Osteoblast (primary cell): Measurements from ENCODE around the gene MINK1. TPM values are rescaled to one million over a fixed set of nuclear protein-coding genes. Genes with fewer than 3 reads are reported as not detected.

ENCODE experiments used
- DNase-seq: peaks from one replicate; pipeline ENCODE4 v3.0.0; 2011; ENCODE audit warnings: low spot score, mixed read lengths; ENCODE audit not compliant: insufficient read length; ENCODE audit errors: missing footprints
- H2AFZ ChIP-seq: 2 replicates; pipeline ENCODE4 v1.6.0; 2011; ENCODE audit warnings: mild to moderate bottlenecking, low read length
- H3K27ac ChIP-seq: 2 replicates; pipeline ENCODE4 v1.5.1; 2011; ENCODE audit warnings: mild to moderate bottlenecking, low read depth, low read length, moderate library complexity
- H3K27me3 ChIP-seq: 2 replicates; pipeline ENCODE4 v1.6.0; 2012; ENCODE audit warnings: mild to moderate bottlenecking, control low read depth, inconsistent platforms, low read length, moderate library complexity; ENCODE audit not compliant: insufficient read depth
- H3K36me3 ChIP-seq: 2 replicates; pipeline ENCODE4 v1.5.1; 2011; ENCODE audit warnings: mild to moderate bottlenecking, low read length, control low read depth, moderate library complexity; ENCODE audit not compliant: insufficient read depth
- H3K4me1 ChIP-seq: 2 replicates; pipeline ENCODE4 v1.5.1; 2011; ENCODE audit warnings: mild to moderate bottlenecking, low read length, control low read depth, moderate library complexity; ENCODE audit not compliant: insufficient read depth
- H3K4me2 ChIP-seq: 2 replicates; pipeline ENCODE4 v1.6.0; 2011; ENCODE audit warnings: mild to moderate bottlenecking, low read length; ENCODE audit not compliant: insufficient read depth
- H3K4me3 ChIP-seq: fragments of 200-600 bp; sonication (generic); 3 replicates; pipeline ENCODE4 v1.5.1; 2012; ENCODE audit warnings: mild to moderate bottlenecking, low read length, inconsistent platforms; ENCODE audit not compliant: insufficient read depth
- H3K79me2 ChIP-seq: 2 replicates; pipeline ENCODE4 v1.6.0; 2012; ENCODE audit warnings: mild to moderate bottlenecking, low read length, control low read depth, inconsistent platforms; ENCODE audit not compliant: insufficient read depth
- H3K9me3 ChIP-seq: 2 replicates; pipeline ENCODE4 v1.5.1; 2011; ENCODE audit warnings: low read depth, low read length, control low read depth
- H4K20me1 ChIP-seq: 2 replicates; pipeline ENCODE4 v1.6.0; 2012; ENCODE audit warnings: mild to moderate bottlenecking, low read length, control low read depth; ENCODE audit not compliant: insufficient read depth
- total RNA-seq: library from RNA; depleted of rRNA; stranded (reverse); fragments of >200 nt; gene quantifications from 2 replicates; pipeline ENCODE4 v1.2.3, GENCODE V29; 2012
- TF ChIP-seq, protein P1 (sequence below): IDR thresholded peaks from 2 replicates; pipeline ENCODE4 v1.5.1; 2011; ENCODE audit warnings: mild to moderate bottlenecking, low read depth, low read length, moderate library complexity; ENCODE audit errors: extremely low read depth

MINK1 gene
- total RNA-seq, 1 donor, result 34.4 TPM

DNA sequence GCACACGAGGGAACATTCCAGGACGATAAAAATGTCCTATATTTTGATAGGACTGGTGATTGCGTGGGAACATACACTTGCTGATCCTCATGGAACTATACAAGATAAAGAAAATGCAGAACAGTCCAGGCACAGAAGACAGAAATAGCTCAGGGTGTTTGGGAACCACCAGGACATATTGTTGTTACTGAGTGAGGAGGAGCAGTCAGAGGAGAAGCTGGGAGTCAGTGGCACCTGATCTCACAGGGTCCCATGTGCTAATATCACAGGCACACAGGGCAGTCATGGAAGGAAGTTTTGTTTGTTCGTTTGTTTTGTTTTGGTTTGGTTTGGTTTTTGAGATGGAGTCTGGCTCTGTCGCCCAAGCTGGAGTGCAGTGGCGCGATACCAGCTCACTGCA lies 20.4 kb upstream of the MINK1 start:
- peaks cover 29% of the 10 kb centered on the region for H3K36me3 ChIP-seq
- H3K27me3 ChIP-seq, result no peaks in the 10 kb centered on the region
- peaks cover 3% of the 10 kb centered on the region for H3K79me2 ChIP-seq
- TF ChIP-seq, protein P1, sequence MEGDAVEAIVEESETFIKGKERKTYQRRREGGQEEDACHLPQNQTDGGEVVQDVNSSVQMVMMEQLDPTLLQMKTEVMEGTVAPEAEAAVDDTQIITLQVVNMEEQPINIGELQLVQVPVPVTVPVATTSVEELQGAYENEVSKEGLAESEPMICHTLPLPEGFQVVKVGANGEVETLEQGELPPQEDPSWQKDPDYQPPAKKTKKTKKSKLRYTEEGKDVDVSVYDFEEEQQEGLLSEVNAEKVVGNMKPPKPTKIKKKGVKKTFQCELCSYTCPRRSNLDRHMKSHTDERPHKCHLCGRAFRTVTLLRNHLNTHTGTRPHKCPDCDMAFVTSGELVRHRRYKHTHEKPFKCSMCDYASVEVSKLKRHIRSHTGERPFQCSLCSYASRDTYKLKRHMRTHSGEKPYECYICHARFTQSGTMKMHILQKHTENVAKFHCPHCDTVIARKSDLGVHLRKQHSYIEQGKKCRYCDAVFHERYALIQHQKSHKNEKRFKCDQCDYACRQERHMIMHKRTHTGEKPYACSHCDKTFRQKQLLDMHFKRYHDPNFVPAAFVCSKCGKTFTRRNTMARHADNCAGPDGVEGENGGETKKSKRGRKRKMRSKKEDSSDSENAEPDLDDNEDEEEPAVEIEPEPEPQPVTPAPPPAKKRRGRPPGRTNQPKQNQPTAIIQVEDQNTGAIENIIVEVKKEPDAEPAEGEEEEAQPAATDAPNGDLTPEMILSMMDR, result no peak
- H3K9me3 ChIP-seq, result no peaks in the 10 kb centered on the region
- H3K4me3 ChIP-seq, result no peak overlapping the region
- peaks cover 5% of the 10 kb centered on the region for H3K4me1 ChIP-seq
- no peak overlapping the region for H3K27ac ChIP-seq
- no peak overlapping the region for H3K4me2 ChIP-seq
- no peak overlapping the region for H2AFZ ChIP-seq
- no peak for DNase-seq
- H4K20me1 ChIP-seq, result no peaks in the 10 kb centered on the region

DNA sequence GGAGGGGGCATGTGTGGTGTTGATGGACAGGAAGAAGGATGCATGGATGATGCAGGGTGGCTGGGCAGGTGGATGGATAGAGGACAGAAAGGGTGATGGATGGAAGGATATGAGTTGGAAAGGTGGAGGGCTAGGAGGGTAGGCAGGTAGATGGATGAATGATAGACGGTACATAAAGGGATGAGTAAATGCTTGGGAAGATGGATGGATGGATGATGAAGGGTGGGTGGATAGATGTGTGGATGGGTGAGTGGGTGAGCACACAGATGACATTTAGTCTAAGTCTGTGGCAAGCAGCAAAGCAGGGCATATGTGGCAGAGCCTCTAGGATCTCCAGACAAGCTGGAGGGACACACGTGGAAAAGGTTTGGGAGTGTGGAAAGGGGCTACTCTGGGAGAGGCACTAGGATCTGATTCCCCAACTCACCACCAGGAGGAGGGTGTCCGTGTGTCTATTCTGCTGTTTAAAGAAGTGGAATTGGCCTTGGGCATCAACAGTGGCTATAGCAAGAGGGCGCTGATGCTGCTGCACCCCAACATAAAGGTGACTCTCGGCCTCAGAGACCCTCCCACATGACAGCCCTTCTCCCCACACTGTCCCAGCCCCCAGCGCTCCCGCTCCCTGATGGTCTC lies 18.0 kb upstream of the MINK1 start:
- TF ChIP-seq, protein P1, result peak; percentile 46
- no peak overlapping the region for H3K4me2 ChIP-seq
- peak; percentile 66 for DNase-seq
- H4K20me1 ChIP-seq, result no peaks in the 10 kb centered on the region
- no peaks in the 10 kb centered on the region for H3K4me1 ChIP-seq
- H3K36me3 ChIP-seq, result peaks cover 15% of the 10 kb centered on the region
- H3K9me3 ChIP-seq, result no peaks in the 10 kb centered on the region
- H2AFZ ChIP-seq, result no peak overlapping the region
- H3K27me3 ChIP-seq, result no peaks in the 10 kb centered on the region
- no peaks in the 10 kb centered on the region for H3K79me2 ChIP-seq
- H3K4me3 ChIP-seq, result no peak overlapping the region
- H3K27ac ChIP-seq, result no peak overlapping the region

DNA sequence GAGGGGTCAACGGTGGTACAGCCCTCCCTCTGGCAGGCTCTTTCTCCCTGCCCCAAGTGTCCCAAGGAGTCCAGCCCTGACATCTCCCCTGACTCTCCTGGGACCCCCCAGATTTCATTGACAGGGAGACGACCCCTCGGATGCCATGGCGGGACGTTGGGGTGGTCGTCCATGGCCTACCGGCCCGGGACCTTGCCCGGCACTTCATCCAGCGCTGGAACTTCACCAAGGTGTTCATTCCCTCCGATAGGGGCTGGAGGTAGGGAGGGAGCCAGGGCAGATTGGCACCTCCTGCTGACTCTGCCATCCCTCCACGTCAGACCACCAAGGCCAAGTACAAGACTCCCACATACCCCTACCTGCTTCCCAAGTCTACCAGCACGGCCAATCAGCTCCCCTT lies 16.3 kb upstream of the MINK1 start:
- no peaks in the 10 kb centered on the region for H3K79me2 ChIP-seq
- H3K36me3 ChIP-seq, result peaks cover 6% of the 10 kb centered on the region
- H3K4me3 ChIP-seq, result no peak overlapping the region
- no peak overlapping the region for H2AFZ ChIP-seq
- H3K27ac ChIP-seq, result no peak overlapping the region
- no peak for DNase-seq
- no peaks in the 10 kb centered on the region for H3K9me3 ChIP-seq
- no peaks in the 10 kb centered on the region for H3K4me1 ChIP-seq
- H3K4me2 ChIP-seq, result no peak overlapping the region
- H4K20me1 ChIP-seq, result no peaks in the 10 kb centered on the region
- no peaks in the 10 kb centered on the region for H3K27me3 ChIP-seq
- TF ChIP-seq, protein P1, result no peak

DNA sequence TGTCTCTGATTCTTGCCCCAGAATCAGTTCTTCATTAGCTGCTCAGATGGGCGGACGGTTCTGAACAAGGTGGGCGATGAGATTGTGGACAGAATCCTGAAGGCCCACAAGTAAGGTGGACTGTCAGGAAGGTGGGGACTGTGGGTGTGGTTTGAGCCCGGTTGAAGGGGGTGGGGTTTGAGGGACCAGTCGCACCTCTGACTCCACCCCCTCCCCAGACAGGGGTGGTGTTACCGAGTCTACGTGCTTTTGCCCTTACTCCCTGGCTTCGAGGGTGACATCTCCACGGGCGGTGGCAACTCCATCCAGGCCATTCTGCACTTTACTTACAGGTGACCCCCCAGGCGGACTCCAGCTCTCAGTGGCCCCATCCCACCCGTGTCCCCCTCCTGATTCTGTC lies 14.9 kb upstream of the MINK1 start:
- no peak overlapping the region for H3K4me3 ChIP-seq
- H3K4me1 ChIP-seq, result no peaks in the 10 kb centered on the region
- H3K27ac ChIP-seq, result no peak overlapping the region
- DNase-seq, result no peak
- no peak overlapping the region for H2AFZ ChIP-seq
- H4K20me1 ChIP-seq, result no peaks in the 10 kb centered on the region
- TF ChIP-seq, protein P1, result no peak
- peaks cover 6% of the 10 kb centered on the region for H3K36me3 ChIP-seq
- H3K9me3 ChIP-seq, result no peaks in the 10 kb centered on the region
- no peaks in the 10 kb centered on the region for H3K27me3 ChIP-seq
- no peaks in the 10 kb centered on the region for H3K79me2 ChIP-seq
- H3K4me2 ChIP-seq, result no peak overlapping the region
